Measurements from ENCODE around the gene PKD2.

The PKD2 gene

DNA sequence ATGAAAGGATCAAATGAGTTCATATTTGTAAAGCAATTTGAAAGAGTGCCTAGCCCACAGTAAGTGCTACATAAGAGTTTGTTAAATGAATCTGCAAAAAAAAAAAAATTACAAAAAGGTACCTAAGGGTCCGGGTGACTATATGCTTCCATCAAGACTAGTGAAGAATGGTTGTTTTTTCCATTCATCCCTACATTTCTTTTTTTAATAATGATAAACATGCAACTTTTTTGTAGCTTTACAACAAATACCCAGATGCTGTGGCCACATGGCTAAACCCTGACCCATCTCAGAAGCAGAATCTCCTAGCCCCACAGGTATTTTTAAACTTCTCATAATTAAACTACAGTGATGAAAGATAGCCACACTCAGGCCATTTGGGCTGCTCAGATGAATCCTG is 27.6 kb upstream of the PKD2 start:
- DNase-seq (ENCODE audit: extremely low read depth, low read depth) = no peak
- TF ChIP-seq, protein P1, sequence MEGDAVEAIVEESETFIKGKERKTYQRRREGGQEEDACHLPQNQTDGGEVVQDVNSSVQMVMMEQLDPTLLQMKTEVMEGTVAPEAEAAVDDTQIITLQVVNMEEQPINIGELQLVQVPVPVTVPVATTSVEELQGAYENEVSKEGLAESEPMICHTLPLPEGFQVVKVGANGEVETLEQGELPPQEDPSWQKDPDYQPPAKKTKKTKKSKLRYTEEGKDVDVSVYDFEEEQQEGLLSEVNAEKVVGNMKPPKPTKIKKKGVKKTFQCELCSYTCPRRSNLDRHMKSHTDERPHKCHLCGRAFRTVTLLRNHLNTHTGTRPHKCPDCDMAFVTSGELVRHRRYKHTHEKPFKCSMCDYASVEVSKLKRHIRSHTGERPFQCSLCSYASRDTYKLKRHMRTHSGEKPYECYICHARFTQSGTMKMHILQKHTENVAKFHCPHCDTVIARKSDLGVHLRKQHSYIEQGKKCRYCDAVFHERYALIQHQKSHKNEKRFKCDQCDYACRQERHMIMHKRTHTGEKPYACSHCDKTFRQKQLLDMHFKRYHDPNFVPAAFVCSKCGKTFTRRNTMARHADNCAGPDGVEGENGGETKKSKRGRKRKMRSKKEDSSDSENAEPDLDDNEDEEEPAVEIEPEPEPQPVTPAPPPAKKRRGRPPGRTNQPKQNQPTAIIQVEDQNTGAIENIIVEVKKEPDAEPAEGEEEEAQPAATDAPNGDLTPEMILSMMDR (IDR thresholded peaks at IDR 0.05; ENCODE audit: low read depth, low read length) = no peak

DNA sequence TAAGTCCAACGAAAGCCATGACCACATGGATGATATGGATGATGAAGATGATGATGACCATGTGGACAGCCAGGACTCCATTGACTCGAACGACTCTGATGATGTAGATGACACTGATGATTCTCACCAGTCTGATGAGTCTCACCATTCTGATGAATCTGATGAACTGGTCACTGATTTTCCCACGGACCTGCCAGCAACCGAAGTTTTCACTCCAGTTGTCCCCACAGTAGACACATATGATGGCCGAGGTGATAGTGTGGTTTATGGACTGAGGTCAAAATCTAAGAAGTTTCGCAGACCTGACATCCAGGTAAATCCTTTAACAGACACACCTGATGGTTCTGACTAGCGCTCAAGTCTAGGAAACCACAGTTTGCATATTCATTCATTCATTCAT is 25.9 kb upstream of the PKD2 start:
- TF ChIP-seq, protein P1 (IDR thresholded peaks at IDR 0.05; ENCODE audit: low read depth, low read length) = no peak
- no peak for DNase-seq (ENCODE audit: extremely low read depth, low read depth)

DNA sequence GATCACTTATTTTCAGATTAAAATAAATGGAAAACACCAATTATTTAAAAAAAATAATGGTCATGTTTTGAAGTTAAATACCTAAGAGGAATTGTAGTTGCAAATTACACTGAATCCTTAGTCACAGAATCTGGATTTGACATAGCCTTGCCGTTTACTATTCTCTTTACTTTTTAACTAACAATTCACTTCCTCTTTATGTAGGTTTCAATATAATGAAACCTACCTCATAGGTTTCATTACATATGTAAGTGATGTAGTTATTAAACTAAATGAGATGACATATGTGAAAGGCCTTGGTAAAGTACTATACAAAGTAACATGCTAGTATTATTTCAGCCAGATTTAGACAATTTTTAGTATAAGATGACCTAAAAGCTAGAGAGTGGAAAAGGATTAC is 25.4 kb upstream of the PKD2 start:
- no peak for DNase-seq (ENCODE audit: extremely low read depth, low read depth)
- TF ChIP-seq, protein P1 (IDR thresholded peaks at IDR 0.05; ENCODE audit: low read depth, low read length) = no peak

DNA sequence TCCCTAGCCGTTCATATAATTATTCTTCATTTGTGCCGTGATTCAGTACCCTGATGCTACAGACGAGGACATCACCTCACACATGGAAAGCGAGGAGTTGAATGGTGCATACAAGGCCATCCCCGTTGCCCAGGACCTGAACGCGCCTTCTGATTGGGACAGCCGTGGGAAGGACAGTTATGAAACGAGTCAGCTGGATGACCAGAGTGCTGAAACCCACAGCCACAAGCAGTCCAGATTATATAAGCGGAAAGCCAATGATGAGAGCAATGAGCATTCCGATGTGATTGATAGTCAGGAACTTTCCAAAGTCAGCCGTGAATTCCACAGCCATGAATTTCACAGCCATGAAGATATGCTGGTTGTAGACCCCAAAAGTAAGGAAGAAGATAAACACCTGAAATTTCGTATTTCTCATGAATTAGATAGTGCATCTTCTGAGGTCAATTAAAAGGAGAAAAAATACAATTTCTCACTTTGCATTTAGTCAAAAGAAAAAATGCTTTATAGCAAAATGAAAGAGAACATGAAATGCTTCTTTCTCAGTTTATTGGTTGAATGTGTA is 24.9 kb upstream of the PKD2 start:
- TF ChIP-seq, protein P1 (IDR thresholded peaks at IDR 0.05; ENCODE audit: low read depth, low read length) = no peak
- DNase-seq (ENCODE audit: extremely low read depth, low read depth) = no peak

DNA sequence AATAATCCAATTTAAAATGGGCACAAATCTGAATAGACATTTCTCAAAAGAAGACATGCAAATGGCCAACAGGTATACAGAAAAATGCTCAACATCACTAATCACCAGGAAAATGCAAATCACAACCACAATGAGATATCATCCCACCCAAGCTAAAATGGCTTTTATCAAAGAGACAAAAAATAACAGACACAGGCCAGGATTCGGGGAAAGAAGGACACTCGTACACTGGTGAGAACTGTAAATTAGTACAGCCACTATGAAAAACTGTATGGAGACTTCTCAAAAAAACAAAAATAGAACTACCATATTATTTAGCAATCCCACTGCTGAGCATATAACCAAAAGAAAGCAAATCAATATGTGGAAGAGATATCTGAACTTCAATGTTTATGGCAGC is 23.4 kb upstream of the PKD2 start:
- TF ChIP-seq, protein P1 (IDR thresholded peaks at IDR 0.05; ENCODE audit: low read depth, low read length) = no peak

DNA sequence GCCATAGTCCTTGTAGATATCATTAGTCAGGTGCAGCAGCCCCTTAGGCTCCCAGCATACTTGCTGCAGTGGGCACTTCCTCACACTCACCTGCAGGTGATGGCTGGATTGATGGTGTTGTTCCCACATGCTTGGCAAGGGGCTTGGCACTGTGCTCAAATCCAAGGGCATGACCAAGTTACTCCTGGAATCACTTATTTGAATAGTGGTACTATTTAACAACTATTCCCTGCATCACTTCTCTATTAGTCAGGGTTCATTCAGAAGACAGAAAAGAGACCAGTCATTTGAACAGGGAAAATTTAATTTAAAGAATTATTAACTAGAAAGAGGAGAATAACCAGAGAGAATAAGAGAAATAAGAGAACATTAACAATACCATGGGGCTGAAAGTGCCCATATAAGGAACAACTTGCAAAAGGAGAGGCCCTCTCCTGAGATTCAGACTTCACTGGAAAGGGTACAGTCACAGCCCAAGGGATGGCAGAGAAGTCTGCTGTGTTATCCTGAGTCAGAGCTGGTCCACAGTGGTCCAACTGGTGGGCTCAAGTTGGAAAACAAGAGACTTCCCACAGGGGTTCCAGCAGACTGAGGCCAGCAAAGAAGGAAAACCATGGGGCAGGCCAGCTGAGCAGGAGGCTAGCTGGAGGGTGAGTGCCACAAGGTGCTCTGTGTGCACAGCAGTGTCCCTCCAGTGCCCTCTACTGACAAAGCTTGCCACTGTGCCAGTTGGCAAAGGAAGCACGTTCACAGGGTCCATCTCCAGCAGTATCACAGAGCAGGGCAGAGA is 22.1 kb upstream of the PKD2 start:
- TF ChIP-seq, protein P1 (IDR thresholded peaks at IDR 0.05; ENCODE audit: low read depth, low read length) = peak; percentile 44
- DNase-seq (ENCODE audit: extremely low read depth, low read depth) = no peak

More for the DNA sequence above, 23.4 kb upstream of the PKD2 start:
- no peak for DNase-seq (ENCODE audit: extremely low read depth, low read depth)

DNA sequence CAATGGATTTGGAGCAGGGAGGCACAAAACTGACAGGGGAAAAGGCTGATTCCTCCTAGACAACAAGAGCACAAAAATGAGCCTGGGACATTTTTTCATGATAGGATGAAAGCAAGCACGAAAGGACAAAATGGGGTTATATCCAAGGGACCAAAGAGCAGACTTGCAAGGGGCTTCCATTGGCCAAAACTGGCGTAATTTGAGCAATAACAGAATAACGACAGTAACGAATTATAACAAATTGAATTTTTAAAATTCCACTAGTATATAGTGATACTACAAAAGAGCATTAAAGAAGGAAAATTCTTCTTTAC is 21.6 kb upstream of the PKD2 start:
- TF ChIP-seq, protein P1 (IDR thresholded peaks at IDR 0.05; ENCODE audit: low read depth, low read length) = no peak
- no peak for DNase-seq (ENCODE audit: extremely low read depth, low read depth)

Measured in AG09319 (cell line).